Measurements from ENCODE around the gene C12orf43.
"Not testable (repeated sequence)": the region's sequence is repeated elsewhere in the genome, so short reads cannot be mapped to it uniquely, and the experiment has no call there.

C12orf43 gene, protein sequence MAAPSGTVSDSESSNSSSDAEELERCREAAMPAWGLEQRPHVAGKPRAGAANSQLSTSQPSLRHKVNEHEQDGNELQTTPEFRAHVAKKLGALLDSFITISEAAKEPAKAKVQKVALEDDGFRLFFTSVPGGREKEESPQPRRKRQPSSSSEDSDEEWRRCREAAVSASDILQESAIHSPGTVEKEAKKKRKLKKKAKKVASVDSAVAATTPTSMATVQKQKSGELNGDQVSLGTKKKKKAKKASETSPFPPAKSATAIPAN

GRCh38 chr12:121015825-121016766 lies at the start of gene C12orf43:
Gene C12orf43 (minus strand): TSS chr12:121016487. CDS start chr12:121016474, 13 bp downstream.
- peak; percentile 81 for DNase-seq

GRCh38 chr12:121065345-121065744 lies 49.1 kb upstream of the C12orf43 start:
- DNase-seq = no peak

DNA sequence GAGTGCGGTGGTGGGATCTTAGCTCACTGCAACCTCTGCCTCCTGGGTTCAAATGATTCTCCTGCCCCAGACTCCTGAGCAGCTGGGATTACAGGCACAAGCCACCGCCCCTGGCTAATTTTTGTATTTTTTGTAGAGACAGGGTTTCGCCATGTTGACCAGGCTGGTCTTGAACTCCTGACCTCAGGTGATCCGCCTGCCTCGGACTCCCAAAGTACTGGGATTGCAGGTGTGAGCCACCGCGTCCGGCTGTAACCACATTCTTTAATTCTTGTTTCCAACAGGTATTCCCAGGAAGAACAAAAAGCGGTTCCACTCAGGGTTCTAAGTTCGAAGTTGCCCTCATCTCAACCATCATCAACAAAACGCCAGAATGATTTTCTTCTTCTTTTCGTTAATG lies 48.3 kb upstream of the C12orf43 start:
- DNase-seq = not testable (repeated sequence)

- no peak for DNase-seq
Measured at GRCh38 chr12:121064116-121064515, 47.8 kb upstream of the C12orf43 start.

DNA sequence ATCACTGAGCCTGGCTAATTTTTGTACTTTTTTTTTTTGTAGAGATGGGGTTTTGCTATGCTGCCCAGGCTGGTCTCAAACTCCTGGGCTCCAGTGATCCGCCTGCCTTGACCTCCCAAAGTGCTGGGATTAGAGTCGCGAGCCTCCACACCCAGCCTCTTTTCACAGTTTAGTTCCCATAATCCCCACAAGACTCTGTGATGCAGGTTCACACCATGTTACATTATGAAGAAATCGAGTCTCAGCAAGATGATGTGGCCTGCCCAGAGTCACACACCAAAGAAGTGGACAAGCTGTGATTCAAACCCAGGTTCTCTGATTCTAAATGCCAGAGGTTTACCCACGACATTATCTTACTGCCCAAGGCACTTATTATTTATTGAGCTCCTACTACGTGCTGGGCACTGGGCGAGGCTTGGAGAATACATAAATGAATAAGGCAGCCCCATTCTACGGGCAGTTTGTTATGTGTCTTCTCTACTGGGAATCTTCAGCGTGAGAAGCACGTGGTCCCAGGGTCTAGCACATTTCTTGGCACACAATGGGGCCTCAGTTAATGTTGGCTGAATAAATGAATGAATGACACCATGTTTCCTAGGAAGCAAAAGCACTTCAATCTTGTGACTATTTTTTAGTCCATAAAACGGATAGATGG lies 46.2 kb upstream of the C12orf43 start:
- DNase-seq = no peak

DNA sequence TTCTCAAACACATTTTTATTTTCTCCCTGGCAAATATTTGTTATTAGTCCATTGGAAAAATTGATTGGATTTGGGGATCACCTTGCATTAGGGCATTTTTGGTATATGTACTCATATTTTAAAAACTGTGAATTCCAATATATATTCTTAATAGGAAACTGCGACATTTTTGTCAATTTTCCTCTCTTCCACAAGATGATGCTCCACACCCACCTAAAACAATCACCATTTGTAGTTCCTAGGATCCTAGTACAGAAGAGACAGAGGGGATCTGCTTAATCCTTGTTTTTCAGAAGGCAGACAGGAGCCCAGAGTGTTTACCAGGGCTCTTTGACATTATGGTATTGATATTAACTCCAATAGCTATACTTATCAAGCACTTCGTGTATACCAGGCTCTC lies 45.5 kb upstream of the C12orf43 start:
- DNase-seq = peak; percentile 10

- peak; percentile 18 for DNase-seq
Measured at GRCh38 chr12:121060149-121061001, 44.1 kb upstream of the C12orf43 start.

- no peak for DNase-seq
Measured at GRCh38 chr12:121059031-121059898, 43.0 kb upstream of the C12orf43 start.

GRCh38 chr12:121057794-121058193 lies 41.5 kb upstream of the C12orf43 start:
- DNase-seq = no peak

- DNase-seq = no peak
Measured at GRCh38 chr12:121053706-121054105, 37.4 kb upstream of the C12orf43 start.

- DNase-seq = no peak
Measured at GRCh38 chr12:121050725-121051124, 34.4 kb upstream of the C12orf43 start.

DNA sequence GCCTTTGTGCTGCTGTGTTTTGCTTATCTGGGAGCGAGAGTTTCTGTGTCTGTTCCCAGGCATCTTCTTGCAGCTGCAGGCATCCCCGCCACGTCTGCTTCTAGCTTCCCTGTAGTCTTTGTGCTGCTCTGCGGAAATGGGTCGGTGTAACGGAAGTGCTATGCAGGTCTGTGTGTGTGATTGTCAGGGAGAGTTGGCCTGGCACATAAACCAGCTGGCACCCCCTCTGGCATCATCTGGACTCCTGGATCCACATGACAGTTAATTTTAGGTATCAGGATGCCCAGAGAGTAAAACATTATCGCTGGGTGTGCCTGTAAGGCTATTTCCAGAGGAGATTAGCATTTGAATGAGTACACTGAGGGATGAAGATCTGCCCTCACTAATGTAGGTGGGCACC lies 32.2 kb upstream of the C12orf43 start:
- DNase-seq = no peak

DNA sequence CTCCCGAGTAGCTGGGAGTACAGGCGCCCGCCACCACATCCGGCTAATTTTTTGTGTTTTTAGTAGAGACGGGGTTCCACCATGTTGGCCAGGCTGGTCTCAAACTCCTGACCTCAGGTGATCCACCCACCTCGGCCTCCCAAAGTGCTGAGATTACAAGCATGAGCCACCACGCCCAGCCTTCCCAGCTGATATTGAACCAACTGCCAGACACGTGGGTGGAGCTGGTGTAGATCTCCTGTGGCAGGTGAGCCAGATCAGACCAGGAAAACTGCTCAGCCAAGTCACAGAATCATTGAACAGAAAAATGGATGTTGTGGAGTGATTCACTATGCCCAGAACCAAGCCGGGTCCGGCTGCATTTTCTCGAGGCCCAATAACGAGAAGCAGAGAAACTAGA lies 31.1 kb upstream of the C12orf43 start:
- not testable (repeated sequence) for DNase-seq

- DNase-seq = no peak
Measured at GRCh38 chr12:121043067-121043466, 26.8 kb upstream of the C12orf43 start.

DNA sequence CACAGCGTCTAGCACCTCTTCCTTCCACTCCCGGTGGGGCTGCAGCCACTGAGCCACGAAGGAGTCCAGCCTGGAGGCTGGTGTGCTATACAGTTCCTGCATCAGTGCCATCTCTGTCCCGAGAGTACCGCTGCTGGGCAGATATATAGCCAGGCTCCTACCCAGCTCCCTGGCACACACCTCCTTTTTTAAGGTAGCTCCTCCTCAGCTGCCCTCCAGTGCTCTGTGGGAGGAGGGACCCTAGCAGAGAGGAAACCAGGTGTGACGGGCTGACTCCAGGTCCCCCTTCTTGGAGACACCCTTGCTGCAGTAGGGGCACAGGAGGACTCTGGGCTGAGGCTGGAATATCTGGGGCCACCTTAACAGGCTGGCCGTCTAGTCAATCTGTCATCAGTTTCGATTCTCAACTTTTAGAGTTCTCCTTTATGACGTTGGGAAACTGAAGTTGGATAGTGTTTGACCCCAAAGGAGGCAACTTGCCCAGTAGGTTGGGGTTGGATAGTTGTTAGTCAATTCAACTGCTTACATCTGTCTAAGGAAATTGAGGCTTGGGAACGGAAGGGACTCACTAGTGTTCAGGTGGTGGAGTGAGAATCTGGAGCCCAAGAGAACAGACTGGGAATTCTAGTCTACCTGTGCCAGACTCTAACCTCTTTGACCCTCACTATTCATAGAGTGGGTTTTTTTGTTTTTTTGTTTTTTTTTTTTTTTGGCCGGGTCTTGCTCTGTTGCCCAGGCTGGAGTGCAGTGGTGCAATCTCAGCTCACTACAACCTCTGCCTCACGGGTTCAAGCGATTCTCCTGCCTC lies 22.8 kb upstream of the C12orf43 start, which contains the start of gene OASL:
Gene OASL, minus strand, starts transcription at position 386 of the 808 bp plus-strand sequence. Its CDS starts 275 bp downstream, at position 111.
- no peak for DNase-seq

DNA sequence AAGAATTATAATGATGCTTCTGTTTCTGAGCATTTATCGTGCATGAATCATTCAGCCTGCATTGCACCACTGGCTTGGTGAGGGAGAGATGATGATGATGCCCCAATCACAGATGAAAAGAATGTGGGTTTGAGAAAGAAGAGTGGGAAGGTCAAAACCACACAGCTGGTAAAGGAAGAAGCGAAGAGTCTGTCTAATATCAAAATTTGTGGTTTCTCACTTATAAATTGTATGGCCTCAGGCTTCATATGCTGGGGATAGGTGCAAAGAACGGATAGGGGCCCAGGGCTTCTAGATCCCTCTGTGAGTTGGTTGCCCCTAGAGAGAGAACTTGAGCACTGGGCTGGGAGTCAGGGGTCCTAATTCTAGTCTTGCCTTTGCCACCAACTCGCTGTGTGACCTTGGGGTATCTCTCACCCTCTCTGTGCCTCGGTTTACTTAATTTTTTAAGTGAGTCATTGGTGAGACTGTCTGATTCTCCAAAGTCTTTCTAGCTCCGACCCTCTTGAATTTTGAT lies 20.6 kb upstream of the C12orf43 start:
- DNase-seq = no peak

GRCh38 chr12:121034616-121035305 lies 18.5 kb upstream of the C12orf43 start:
- no peak for DNase-seq

DNA sequence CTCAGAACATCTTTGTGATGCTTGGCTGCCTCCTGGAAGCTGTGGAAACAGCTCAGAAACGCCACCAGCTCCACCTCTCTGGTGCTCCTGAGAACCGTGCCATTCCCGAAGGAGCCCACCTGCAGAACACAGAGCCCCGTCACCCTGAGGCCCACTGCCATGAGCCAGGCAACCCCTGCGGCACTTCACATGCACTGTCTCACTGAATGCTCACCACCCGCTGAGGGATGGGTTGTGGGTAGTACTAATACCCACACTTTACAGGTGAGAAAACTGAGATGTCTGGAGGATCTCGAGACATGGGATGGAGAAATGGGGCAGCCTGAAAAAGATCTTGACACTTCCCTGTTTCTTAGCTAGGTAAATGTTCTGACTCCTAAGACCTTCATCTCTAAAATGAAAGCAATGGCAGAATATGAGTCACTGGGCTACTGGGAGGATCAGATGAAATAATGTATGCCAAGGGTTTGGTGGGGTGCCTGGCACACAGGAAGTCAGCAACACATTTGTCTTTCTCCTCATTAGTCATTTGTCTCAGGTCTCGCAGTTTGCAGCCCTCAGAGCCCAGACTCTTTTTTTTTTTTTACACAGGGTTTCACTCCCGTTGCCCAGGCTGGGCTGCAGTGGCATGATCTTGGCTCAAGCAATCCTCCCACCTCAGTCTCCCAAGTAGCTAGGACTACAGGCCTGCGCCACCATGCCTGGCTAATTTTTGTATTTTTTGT lies 17.5 kb upstream of the C12orf43 start:
- no peak for DNase-seq
